GM12878 (cell line): ENCODE data around the gene CLEC2L. TPM values are rescaled to one million over a fixed set of nuclear protein-coding genes. Genes with fewer than 3 reads are reported as not detected.

ENCODE experiments used
- ATAC-seq: fragments of 200-7000 bp; cut with Tn5 transposase; 3 replicates; pipeline ENCODE4 v1.9.1; 2020; ENCODE audit warnings: mild to moderate bottlenecking, moderate library complexity
- BruUV-seq: library from RNA; stranded (reverse); fragments of 400-500 nt; replicated peaks from 2 replicates; lab custom pipeline; 2021; lab: Mats Ljungman, UMichigan
- CTCF ChIA-PET: fragments of 300-600 bp; sonication (Branson Sonifier 250); formaldehyde crosslinking; extraction: SDS; loops from one replicate; lab custom pipeline; 2021; ENCODE audit warnings: inconsistent platforms; lab: Yijun Ruan, JAX
- POLR2A ChIA-PET: fragments of 350-600 bp; formaldehyde crosslinking; extraction: SDS; loops from one replicate; lab custom pipeline; 2021; ENCODE audit warnings: inconsistent platforms; lab: Charles Lee
- RAD21 ChIA-PET: fragments of 300-600 bp; sonication (Branson Sonifier 250); formaldehyde crosslinking; loops from one replicate; lab custom pipeline; 2023; ENCODE audit warnings: antibody characterized with exemption; ENCODE audit not compliant: unreplicated experiment; lab: Charles Lee
- SMC1A ChIA-PET: fragments of 300-600 bp; sonication (Branson Sonifier 250); formaldehyde crosslinking; loops from one replicate; lab custom pipeline; 2023; ENCODE audit not compliant: unreplicated experiment, uncharacterized antibody; lab: Charles Lee
- DNase-seq: peaks from one replicate; pipeline ENCODE4 v3.0.0-alpha.2; 2011; ENCODE audit warnings: low read depth, low spot score
- FAIRE-seq: peaks from 3 replicates; lab custom pipeline; 2011; peaks lifted over from hg19 to GRCh38; lab: Jason Lieb, UNC
- H2AFZ ChIP-seq: 2 replicates; pipeline ENCODE4 v1.6.0; 2011; ENCODE audit warnings: low read depth, low read length, control low read depth; ENCODE audit not compliant: control insufficient read depth
- H3K27ac ChIP-seq: 2 replicates; pipeline ENCODE4 v1.5.1; 2011; ENCODE audit warnings: control low read depth; ENCODE audit not compliant: control insufficient read depth, insufficient read depth
- H3K27me3 ChIP-seq, 2 experiments: replicated peaks in 1 of 2; 2 replicates each; pipeline versions ENCODE4 v1.6.0 to v1.6.1; 2011; ENCODE audit warnings: low read length in 1 of 2; ENCODE audit not compliant: control insufficient read depth in 2 of 2, insufficient read depth in 2 of 2
- H3K36me3 ChIP-seq, 2 experiments: 2 replicates each; pipeline ENCODE4 v1.5.1; 2011; ENCODE audit warnings: low read length in 1 of 2; ENCODE audit not compliant: control insufficient read depth in 2 of 2, insufficient read depth in 2 of 2
- H3K4me1 ChIP-seq: 2 replicates; pipeline ENCODE4 v1.6.1; 2011; ENCODE audit warnings: mild to moderate bottlenecking, low read length, moderate library complexity, mixed read lengths; ENCODE audit not compliant: control insufficient read depth, insufficient read depth
- H3K4me2 ChIP-seq: 2 replicates; pipeline ENCODE4 v1.6.0; 2011; ENCODE audit warnings: control low read depth; ENCODE audit not compliant: control insufficient read depth, insufficient read depth
- H3K4me3 ChIP-seq: fragments of 200-600 bp; sonication (generic); 2 replicates; pipeline ENCODE4 v1.5.1; 2016
- H3K79me2 ChIP-seq: 2 replicates; pipeline ENCODE4 v1.6.0; 2011; ENCODE audit warnings: low read length; ENCODE audit not compliant: control insufficient read depth, insufficient read depth
- H3K9ac ChIP-seq: 2 replicates; pipeline ENCODE4 v1.8.0; 2011; ENCODE audit warnings: low read length, control low read depth, mixed read lengths; ENCODE audit not compliant: control insufficient read depth, insufficient read depth
- H3K9me3 ChIP-seq: replicated peaks from 3 replicates; pipeline ENCODE4 v1.5.1; 2011; ENCODE audit warnings: mild to moderate bottlenecking, low read length; ENCODE audit not compliant: control insufficient read depth, insufficient read depth
- H4K20me1 ChIP-seq: 2 replicates; pipeline ENCODE4 v1.6.0; 2011; ENCODE audit not compliant: control insufficient read depth, insufficient read depth
- BCLAF1 ChIP-seq: fragments of 450-650 bp; IDR thresholded peaks from 2 replicates; pipeline ENCODE4 v1.6.1; 2017; ENCODE audit warnings: antibody characterized with exemption, mild to moderate bottlenecking, moderate library complexity
- CEBPB ChIP-seq, 2 experiments: fragments of 150-350 bp in 1 of 2; IDR thresholded peaks; 2 replicates each; pipeline ENCODE4 v1.6.1; 2012 to 2014; ENCODE audit warnings: low read depth in 2 of 2, low read length in 2 of 2, borderline replicate concordance in 1 of 2, inconsistent platforms in 1 of 2
- ESRRA ChIP-seq: IDR thresholded peaks from 2 replicates; pipeline ENCODE4 v1.6.1; 2012; ENCODE audit warnings: mild to moderate bottlenecking, low read length, improper control_type of control experiment
- EZH2 ChIP-seq: IDR thresholded peaks from 2 replicates; pipeline ENCODE4 v1.6.1; 2012; ENCODE audit warnings: low read depth, mild to moderate bottlenecking, control low read depth, inconsistent platforms, low read length, borderline replicate concordance; ENCODE audit not compliant: control insufficient read depth
- KDM1A ChIP-seq: fragments of 200-600 bp; sonication (generic); IDR thresholded peaks from 2 replicates; pipeline ENCODE4 v1.6.1; 2016; ENCODE audit warnings: borderline replicate concordance
- MTA2 ChIP-seq: fragments of 450-650 bp; IDR thresholded peaks from 2 replicates; pipeline ENCODE4 v1.6.1; 2016; ENCODE audit warnings: low read depth, mild to moderate bottlenecking, moderate library complexity
- MYC ChIP-seq: IDR thresholded peaks from 2 replicates; pipeline ENCODE4 v1.6.1; 2011; ENCODE audit warnings: mild to moderate bottlenecking, low read length, moderate library complexity, inconsistent platforms; ENCODE audit not compliant: insufficient read depth, insufficient replicate concordance, insufficient read length, severe bottlenecking
- NFIC ChIP-seq: IDR thresholded peaks from 2 replicates; pipeline ENCODE4 v1.6.1; 2012; ENCODE audit warnings: low read depth, mild to moderate bottlenecking, inconsistent platforms, low read length, moderate library complexity
- NFXL1 ChIP-seq: fragments of 450-650 bp; IDR thresholded peaks from 2 replicates; pipeline ENCODE4 v1.6.1; 2017; ENCODE audit warnings: antibody characterized with exemption, mild to moderate bottlenecking, borderline replicate concordance
- NFYA ChIP-seq: IDR thresholded peaks from 2 replicates; pipeline ENCODE4 v1.6.1; 2011; ENCODE audit warnings: low read depth, mild to moderate bottlenecking, low read length, improper control_type of control experiment, borderline replicate concordance
- PBX3 ChIP-seq: IDR thresholded peaks from 2 replicates; pipeline ENCODE4 v1.6.1; 2011; ENCODE audit warnings: mild to moderate bottlenecking, low read depth, low read length, moderate library complexity; ENCODE audit not compliant: insufficient replicate concordance
- PKNOX1 ChIP-seq: fragments of 450-650 bp; IDR thresholded peaks from 2 replicates; pipeline ENCODE4 v1.6.1; 2016; ENCODE audit warnings: mild to moderate bottlenecking
- SUZ12 ChIP-seq: fragments of 200-600 bp; sonication (generic); IDR thresholded peaks from one replicate; pipeline ENCODE4 v1.6.1; 2018; ENCODE audit warnings: antibody characterized with exemption, mild to moderate bottlenecking; ENCODE audit not compliant: unreplicated experiment
- TAF1 ChIP-seq: IDR thresholded peaks from 2 replicates; pipeline ENCODE4 v1.6.1; 2011; ENCODE audit warnings: mild to moderate bottlenecking, low read depth, low read length, borderline replicate concordance
- ZBED1 ChIP-seq: IDR thresholded peaks from 2 replicates; pipeline ENCODE4 v1.6.1; 2016; ENCODE audit warnings: borderline replicate concordance
- ZNF622 ChIP-seq: fragments of 450-650 bp; IDR thresholded peaks from 2 replicates; pipeline ENCODE4 v1.6.1; 2017; ENCODE audit warnings: mild to moderate bottlenecking, inconsistent platforms
- WGBS: methylation state at CpG from one replicate; pipeline ENCODE4 v1.1.6; 2016; ENCODE audit warnings: low lambda C conversion rate; ENCODE audit not compliant: insufficient replicate concordance, insufficient coverage; ENCODE audit errors: missing lambda C conversion rate; 5-methylcytosine and 5-hydroxymethylcytosine counted together
- in situ Hi-C: fragments of 300-500 bp; cut with MboI; formaldehyde crosslinking; loops from 9 replicates; pipeline ENCODE4 v1.14.3; 2018; ENCODE audit warnings: mixed read lengths
- intact Hi-C: fragments of 100-400 bp; cut with micrococcal nuclease; formaldehyde crosslinking; loops from one replicate; pipeline ENCODE4 v1.14.2; 2022; ENCODE audit not compliant: unreplicated experiment
- polyA plus RNA-seq, 11 experiments: library from polyadenylated mRNA; depleted of rRNA in 4 of 11; unstranded in 6 of 11; stranded (reverse) in 5 of 11; fragments of >200 nt; fragmentation: Nextera tagmentation in 4 of 11; fragmentation: Illumina TruSeq in 1 of 11; extraction: Ambion mirVana in 4 of 11; extraction: Trizol in 1 of 11; gene quantifications; 1 replicate in 1 of 11; 2 replicates in 10 of 11; pipeline versions ENCODE4 v1.2.1 to v1.2.3, GENCODE V29; 2011 to 2016; ENCODE audit warnings: inconsistent platforms in 2 of 11, missing spikeins in 2 of 11, low read depth in 1 of 11
- total RNA-seq, 4 experiments: library from RNA; depleted of rRNA in 3 of 4; stranded (reverse); fragments of >200 nt in 3 of 4; fragmentation: Illumina TruSeq in 1 of 4; extraction: Trizol in 1 of 4; gene quantifications; 2 replicates each; pipeline versions ENCODE4 v1.2.1 to v1.2.3, GENCODE V29; 2013 to 2021

CLEC2L gene
- total and polyA plus RNA-seq, 10 of the 15 experiments (the other 5 are each of a cell fraction or from before 2014, with no cell fraction given) = not detected

- POLR2A ChIA-PET = no interaction called here
- H3K27me3 ChIP-seq = no peaks in the 10 kb centered on the region
- ATAC-seq (no peak), DNase-seq (no peak)
- intact Hi-C loops = no loop called here
- no peak overlapping the region for H3K27ac ChIP-seq
- BruUV-seq = no TSS peak
- no peak overlapping the region for H3K4me3 ChIP-seq
- no peaks in the 10 kb centered on the region for H3K9me3 ChIP-seq
- TF ChIP-seq ESRRA (no peak), BCLAF1 (no peak), SUZ12 (no peak), NFXL1 (no peak), NFIC (no peak), NFYA (no peak), EZH2 (no peak), ZNF622 (no peak), PBX3 (no peak), TAF1 (no peak), PKNOX1 (no peak), MYC (no peak), CEBPB (IDR thresholded peaks at IDR 0.05; ENCODE audit: borderline replicate concordance in 1 of 2, low read depth in 2 of 2, low read length in 2 of 2) (no peak), KDM1A (no peak), MTA2 (no peak), ZBED1 (no peak)
- TF ChIP-seq, all 136 proteins: peak for 0
- Histone ChIP-seq H3K36me3 (peaks cover 0 to 3% of the 10 kb centered on the region in 2 experiments), H3K79me2 (no peaks in the 10 kb centered on the region), H3K4me1 (no peaks in the 10 kb centered on the region), H4K20me1 (no peaks in the 10 kb centered on the region), H3K4me2 (no peak overlapping the region), H3K9ac (no peak overlapping the region), H2AFZ (no peak overlapping the region)
- whole genome bisulfite sequencing = 99% methylated on average over 20 of the region's 20 CpGs
- ChIA-PET CTCF (interaction anchor here (0.6 kb wide), 1 partner anchor 328 kb away, joined by 3 read pairs; no protein-coding TSS in a partner anchor), SMC1A (no interaction called here), RAD21 (no interaction called here)
- in situ Hi-C loops = no loop called here
- FAIRE-seq = no peak
These were observed 48.2 kb downstream of the CLEC2L start for GRCh38 chr7:139571651-139572050.
